KOPT-K1 (cell line): ENCODE measurements around the gene CPN2.
A peak's percentile ranks its signal among the peaks of the same experiment; 100 is the strongest.

Source experiments
- H3K27ac ChIP-seq: fragments of 200-600 bp; sonication (generic); 2 replicates; pipeline ENCODE4 v1.5.1; 2016; ENCODE audit warnings: antibody characterized with exemption, mild to moderate bottlenecking, low read depth, low read length; ENCODE audit not compliant: poor library complexity, severe bottlenecking
- H3K36me3 ChIP-seq: fragments of 200-600 bp; sonication (generic); 2 replicates; pipeline ENCODE4 v1.5.1; 2017; ENCODE audit warnings: antibody characterized with exemption, mild to moderate bottlenecking, low read length, moderate library complexity; ENCODE audit not compliant: insufficient read depth
- H3K9me3 ChIP-seq: fragments of 200-600 bp; sonication (generic); 2 replicates; pipeline ENCODE4 v1.5.1; 2017; ENCODE audit warnings: antibody characterized with exemption, low read length, mild to moderate bottlenecking; ENCODE audit not compliant: insufficient read depth, poor library complexity, severe bottlenecking

The CPN2 gene

GRCh38 chr3:194310060-194310835 is 40.9 kb downstream of the CPN2 start:
- Histone ChIP-seq H3K36me3 (no peaks in the 10 kb centered on the region), H3K27ac (no peak overlapping the region), H3K9me3 (no peaks in the 10 kb centered on the region)

DNA sequence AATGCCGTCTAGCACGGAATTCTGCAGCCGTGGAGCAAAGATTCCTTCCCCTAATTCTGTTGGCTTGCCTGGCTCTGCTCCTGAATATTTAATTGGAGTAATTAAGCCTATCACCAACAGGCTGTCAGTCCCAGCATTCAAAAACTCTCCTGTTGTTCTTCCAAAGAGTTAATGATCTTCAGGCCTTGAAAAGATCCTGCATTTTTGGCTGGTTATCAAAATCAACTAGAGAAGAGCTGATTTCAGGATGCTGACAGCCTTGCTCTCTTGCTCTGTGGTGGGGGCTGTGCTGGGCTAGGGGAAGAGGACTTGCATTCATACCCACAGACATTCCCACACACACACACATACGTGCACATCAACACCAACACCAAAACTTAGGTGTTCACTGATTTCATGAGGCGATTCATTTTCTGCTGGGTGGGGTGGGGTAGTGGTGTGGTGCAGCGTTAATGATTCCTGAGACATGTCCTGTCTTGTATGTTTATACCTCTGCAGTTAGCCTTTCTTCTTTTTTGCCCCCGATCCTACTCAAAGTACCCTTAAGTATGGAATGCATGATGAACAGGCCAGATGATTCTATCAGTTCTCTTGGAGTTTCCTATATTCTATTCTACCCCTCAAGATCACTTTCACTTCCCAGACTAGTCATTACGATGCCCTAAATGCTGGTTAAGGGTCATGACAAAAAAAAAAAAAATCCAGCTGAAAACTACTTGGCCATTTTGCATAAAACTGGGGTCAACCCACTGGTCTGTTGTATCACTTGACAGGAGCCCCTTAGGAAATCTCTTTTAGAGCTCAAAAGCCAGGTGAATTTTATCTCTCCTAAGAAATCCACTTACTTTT is 42.3 kb downstream of the CPN2 start:
- Histone ChIP-seq H3K27ac (no peak overlapping the region), H3K36me3 (no peaks in the 10 kb centered on the region)

GRCh38 chr3:194307849-194308248 is 43.3 kb downstream of the CPN2 start:
- H3K9me3 ChIP-seq: peaks cover 15% of the 10 kb centered on the region
- H3K27ac ChIP-seq: peak overlapping the region; percentile 70
- no peaks in the 10 kb centered on the region for H3K36me3 ChIP-seq

More for the DNA sequence above, 42.3 kb downstream of the CPN2 start:
- peaks cover 11% of the 10 kb centered on the region for H3K9me3 ChIP-seq

DNA sequence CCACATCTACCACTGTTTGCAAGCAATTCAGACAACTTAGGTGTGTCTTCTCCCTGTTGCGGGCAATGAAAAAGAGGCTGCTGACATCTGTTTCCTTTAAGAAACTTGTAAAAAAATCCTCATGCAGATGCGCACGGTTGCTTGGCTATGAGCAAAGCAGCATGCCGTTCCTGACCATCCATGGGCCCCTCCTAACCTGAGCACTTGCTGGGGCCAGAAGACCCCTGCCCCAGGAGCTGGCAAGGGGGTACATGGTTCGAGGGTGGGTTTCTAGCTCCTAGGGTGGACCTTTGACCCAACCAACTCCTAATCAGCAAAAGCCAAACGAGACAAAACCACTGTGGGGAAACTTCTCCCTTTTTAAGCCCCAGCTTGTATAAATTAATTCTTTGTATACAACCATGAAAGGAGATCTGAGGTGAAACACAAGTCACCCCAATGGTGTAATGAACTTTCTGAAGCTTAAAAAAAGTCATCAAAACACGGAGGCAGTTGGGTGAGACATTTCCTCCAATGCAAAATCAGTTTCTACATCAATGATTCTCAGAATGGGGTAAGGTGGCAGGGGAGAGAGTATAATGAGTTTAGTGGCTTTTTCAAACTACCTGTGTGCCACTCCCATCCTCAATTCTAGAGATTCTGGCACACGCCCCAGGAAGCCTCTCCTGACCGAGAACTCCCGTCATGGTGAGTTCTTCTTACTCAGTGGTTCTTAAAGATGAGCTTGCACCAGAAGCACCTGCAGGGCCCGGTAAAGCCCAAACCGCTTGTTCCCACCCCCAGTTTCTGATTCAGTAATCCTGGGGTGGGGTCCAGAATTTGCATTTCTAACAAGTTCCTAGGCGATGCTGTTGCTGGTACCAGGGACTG is 44.1 kb downstream of the CPN2 start:
- Histone ChIP-seq H3K36me3 (no peaks in the 10 kb centered on the region), H3K27ac (peak overlapping the region; percentile 70), H3K9me3 (peaks cover 15% of the 10 kb centered on the region)

- Histone ChIP-seq H3K27ac (peak overlapping the region; percentile 70), H3K9me3 (peaks cover 15% of the 10 kb centered on the region), H3K36me3 (no peaks in the 10 kb centered on the region)
Observed at GRCh38 chr3:194306109-194306686, 44.9 kb downstream of the CPN2 start.

- peak overlapping the region; percentile 67 for H3K27ac ChIP-seq
- H3K36me3 ChIP-seq: no peaks in the 10 kb centered on the region
- peaks cover 15% of the 10 kb centered on the region for H3K9me3 ChIP-seq
Observed at GRCh38 chr3:194305356-194306108, 45.6 kb downstream of the CPN2 start.

- H3K9me3 ChIP-seq: peaks cover 15% of the 10 kb centered on the region
- H3K27ac ChIP-seq: no peak overlapping the region
- H3K36me3 ChIP-seq: no peaks in the 10 kb centered on the region
Observed at GRCh38 chr3:194304186-194304917, 46.8 kb downstream of the CPN2 start.

- H3K9me3 ChIP-seq: peaks cover 15% of the 10 kb centered on the region
- no peaks in the 10 kb centered on the region for H3K36me3 ChIP-seq
- H3K27ac ChIP-seq: no peak overlapping the region
Observed at GRCh38 chr3:194303749-194304148, 47.4 kb downstream of the CPN2 start.

DNA sequence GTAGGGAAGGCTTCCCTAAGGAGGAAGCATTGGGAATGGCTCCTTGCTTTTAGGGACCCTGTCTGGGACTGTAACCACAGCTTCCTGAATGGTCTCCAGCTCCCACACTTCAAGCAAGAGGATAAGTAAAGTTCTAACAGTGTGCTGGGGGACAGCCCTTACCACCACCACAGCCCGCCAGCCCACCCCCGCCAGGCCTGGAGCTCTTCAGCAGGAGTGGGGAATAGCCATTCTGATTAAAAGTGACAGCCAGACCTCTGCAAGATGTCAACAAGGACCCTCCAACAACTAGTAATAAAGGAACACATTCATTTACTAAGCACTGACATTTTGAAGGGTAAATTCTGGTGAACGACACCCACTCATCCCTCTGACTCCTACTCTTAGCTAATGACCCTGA is 49.4 kb downstream of the CPN2 start:
- Histone ChIP-seq H3K27ac (no peak overlapping the region), H3K9me3 (peaks cover 15% of the 10 kb centered on the region), H3K36me3 (no peaks in the 10 kb centered on the region)

- Histone ChIP-seq H3K36me3 (no peaks in the 10 kb centered on the region), H3K9me3 (peaks cover 15% of the 10 kb centered on the region), H3K27ac (no peak overlapping the region)
Observed at GRCh38 chr3:194300936-194301335, 50.2 kb downstream of the CPN2 start.

- peaks cover 15% of the 10 kb centered on the region for H3K9me3 ChIP-seq
- peak overlapping the region; percentile 41 for H3K27ac ChIP-seq
Observed at GRCh38 chr3:194300382-194300758, 50.8 kb downstream of the CPN2 start.

GRCh38 chr3:194298331-194299227 is 52.5 kb downstream of the CPN2 start:
- H3K27ac ChIP-seq: no peak overlapping the region

More at GRCh38 chr3:194300382-194300758, 50.8 kb downstream of the CPN2 start:
- H3K36me3 ChIP-seq: no peaks in the 10 kb centered on the region

More at GRCh38 chr3:194298331-194299227, 52.5 kb downstream of the CPN2 start:
- Histone ChIP-seq H3K36me3 (no peaks in the 10 kb centered on the region), H3K9me3 (peaks cover 2% of the 10 kb centered on the region)
